ENCODE results near the gene ZNF567.
"Not testable (repeated sequence)": the region's sequence is repeated elsewhere in the genome, so short reads cannot be mapped to it uniquely, and the experiment has no call there.

The ZNF567 gene

GRCh38 chr19:36687214-36688056 is at the start of gene ZNF567:
ZNF567 (plus strand) TSS chr19:36687612; CDS start chr19:36694868, 7,256 bp downstream.
- peak; percentile 60 for FAIRE-seq

- no peak for FAIRE-seq
Measured at GRCh38 chr19:36638862-36639510, 48.4 kb upstream of the ZNF567 start.

GRCh38 chr19:36646746-36647145 is 40.7 kb upstream of the ZNF567 start:
- FAIRE-seq, result peak; percentile 91

GRCh38 chr19:36652958-36653357 is 34.5 kb upstream of the ZNF567 start:
- no peak for FAIRE-seq

- no peak for FAIRE-seq
Measured at GRCh38 chr19:36665832-36666231, 21.6 kb upstream of the ZNF567 start.

- FAIRE-seq, result no peak
Measured at GRCh38 chr19:36668646-36669045, 18.8 kb upstream of the ZNF567 start.

GRCh38 chr19:36672368-36672767 is 15.0 kb upstream of the ZNF567 start:
- no peak for FAIRE-seq

- FAIRE-seq, result no peak
Measured at GRCh38 chr19:36674201-36674600, 13.2 kb upstream of the ZNF567 start.

GRCh38 chr19:36679455-36679854 is 8.0 kb upstream of the ZNF567 start:
- no peak for FAIRE-seq

- FAIRE-seq, result no peak
Measured at GRCh38 chr19:36685835-36686234, 1.6 kb upstream of the ZNF567 start.

- no peak for FAIRE-seq
Measured at GRCh38 chr19:36686365-36687213, 823 bp upstream of the ZNF567 start.

- no peak for FAIRE-seq
Measured at GRCh38 chr19:36688058-36688457, 646 bp downstream of the ZNF567 start.

GRCh38 chr19:36707134-36707533 is 19.7 kb downstream of the ZNF567 start:
- FAIRE-seq, result no peak

- no peak for FAIRE-seq
Measured at GRCh38 chr19:36709423-36709822, 22.0 kb downstream of the ZNF567 start.

- no peak for FAIRE-seq
Measured at GRCh38 chr19:36719687-36720556, 32.5 kb downstream of the ZNF567 start.

- not testable (repeated sequence) for FAIRE-seq
Measured at GRCh38 chr19:36736166-36736565, 48.8 kb downstream of the ZNF567 start.

GRCh38 chr19:36745870-36746269 is 58.5 kb downstream of the ZNF567 start:
- FAIRE-seq, result no peak

GRCh38 chr19:36747750-36748149 is 60.3 kb downstream of the ZNF567 start:
- FAIRE-seq, result no peak

GRCh38 chr19:36748431-36749275 is 61.2 kb downstream of the ZNF567 start:
- no peak for FAIRE-seq

GRCh38 chr19:36749613-36750012 is 62.2 kb downstream of the ZNF567 start:
- not testable (repeated sequence) for FAIRE-seq

- no peak for FAIRE-seq
Measured at GRCh38 chr19:36750066-36750691, 62.8 kb downstream of the ZNF567 start.
